ENCODE results near the gene TTC9C.

DNA sequence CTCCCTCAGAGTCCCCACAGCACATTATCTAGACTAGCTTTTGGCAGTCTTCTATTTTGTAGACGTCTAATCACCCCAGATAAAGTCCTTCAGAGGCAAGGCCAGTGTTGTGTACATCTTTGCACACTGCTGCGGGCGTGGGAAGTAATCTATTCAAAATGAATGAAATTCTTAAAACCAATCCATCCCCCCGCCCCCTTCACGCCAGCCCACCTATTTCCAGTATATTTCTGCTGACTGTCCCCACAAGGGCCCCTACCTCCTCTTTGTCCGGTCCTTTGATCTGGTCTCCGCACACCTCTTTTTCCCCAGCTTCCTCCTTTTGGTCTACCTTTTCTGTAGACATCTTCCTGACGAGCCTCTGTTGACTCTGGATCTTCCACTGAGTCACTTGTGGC is 21.4 kb upstream of the TTC9C start:
- TF ChIP-seq, protein P1, sequence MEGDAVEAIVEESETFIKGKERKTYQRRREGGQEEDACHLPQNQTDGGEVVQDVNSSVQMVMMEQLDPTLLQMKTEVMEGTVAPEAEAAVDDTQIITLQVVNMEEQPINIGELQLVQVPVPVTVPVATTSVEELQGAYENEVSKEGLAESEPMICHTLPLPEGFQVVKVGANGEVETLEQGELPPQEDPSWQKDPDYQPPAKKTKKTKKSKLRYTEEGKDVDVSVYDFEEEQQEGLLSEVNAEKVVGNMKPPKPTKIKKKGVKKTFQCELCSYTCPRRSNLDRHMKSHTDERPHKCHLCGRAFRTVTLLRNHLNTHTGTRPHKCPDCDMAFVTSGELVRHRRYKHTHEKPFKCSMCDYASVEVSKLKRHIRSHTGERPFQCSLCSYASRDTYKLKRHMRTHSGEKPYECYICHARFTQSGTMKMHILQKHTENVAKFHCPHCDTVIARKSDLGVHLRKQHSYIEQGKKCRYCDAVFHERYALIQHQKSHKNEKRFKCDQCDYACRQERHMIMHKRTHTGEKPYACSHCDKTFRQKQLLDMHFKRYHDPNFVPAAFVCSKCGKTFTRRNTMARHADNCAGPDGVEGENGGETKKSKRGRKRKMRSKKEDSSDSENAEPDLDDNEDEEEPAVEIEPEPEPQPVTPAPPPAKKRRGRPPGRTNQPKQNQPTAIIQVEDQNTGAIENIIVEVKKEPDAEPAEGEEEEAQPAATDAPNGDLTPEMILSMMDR (IDR thresholded peaks at IDR 0.05), result no peak
- TF ChIP-seq POLR2AphosphoS5 (IDR thresholded peaks at IDR 0.05), result no peak
- no peak for TF ChIP-seq POLR2A (IDR thresholded peaks at IDR 0.05)

All from prostate gland (tissue), 2 donors.